ENCODE measurements around the gene ARHGEF25.

DNA sequence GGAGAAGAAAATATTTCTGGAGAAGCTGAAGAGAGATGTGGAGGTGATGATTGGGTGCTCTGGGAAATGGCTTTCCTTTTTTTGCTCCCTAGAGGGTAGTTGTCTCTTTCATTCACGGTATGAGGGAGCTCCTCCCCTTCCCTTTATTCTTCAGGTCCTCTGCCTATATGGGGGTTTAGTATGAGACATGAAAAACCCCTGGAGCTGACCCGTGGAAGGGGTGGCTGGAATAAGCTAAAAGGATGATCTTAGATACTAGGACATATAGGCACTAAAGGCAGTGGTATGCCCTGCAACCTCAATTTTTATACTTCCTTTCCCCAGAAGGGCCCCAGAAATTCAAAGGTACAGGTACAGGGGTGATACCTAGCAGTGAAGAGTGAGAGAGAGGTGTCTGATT lies 10.8 kb upstream of the ARHGEF25 start:
- no peak for TF ChIP-seq EP300 (IDR thresholded peaks at IDR 0.05)
- TF ChIP-seq CTCF (IDR thresholded peaks at IDR 0.05) = no peak
